GM10266 (cell line): Measurements from ENCODE around the gene WIPF3.
"Not testable (repeated sequence)": the region's sequence is repeated elsewhere in the genome, so short reads cannot be mapped to it uniquely, and the experiment has no call there.

Source experiments
- DNase-seq: peaks from one replicate; pipeline ENCODE4 v3.0.0; 2012; ENCODE audit errors: extremely low spot score
- CTCF ChIP-seq: IDR thresholded peaks from 2 replicates; pipeline ENCODE4 v1.5.1; 2012; ENCODE audit warnings: mild to moderate bottlenecking, low read depth; ENCODE audit not compliant: control insufficient read depth, insufficient read depth; ENCODE audit errors: missing control alignments

WIPF3 gene

DNA sequence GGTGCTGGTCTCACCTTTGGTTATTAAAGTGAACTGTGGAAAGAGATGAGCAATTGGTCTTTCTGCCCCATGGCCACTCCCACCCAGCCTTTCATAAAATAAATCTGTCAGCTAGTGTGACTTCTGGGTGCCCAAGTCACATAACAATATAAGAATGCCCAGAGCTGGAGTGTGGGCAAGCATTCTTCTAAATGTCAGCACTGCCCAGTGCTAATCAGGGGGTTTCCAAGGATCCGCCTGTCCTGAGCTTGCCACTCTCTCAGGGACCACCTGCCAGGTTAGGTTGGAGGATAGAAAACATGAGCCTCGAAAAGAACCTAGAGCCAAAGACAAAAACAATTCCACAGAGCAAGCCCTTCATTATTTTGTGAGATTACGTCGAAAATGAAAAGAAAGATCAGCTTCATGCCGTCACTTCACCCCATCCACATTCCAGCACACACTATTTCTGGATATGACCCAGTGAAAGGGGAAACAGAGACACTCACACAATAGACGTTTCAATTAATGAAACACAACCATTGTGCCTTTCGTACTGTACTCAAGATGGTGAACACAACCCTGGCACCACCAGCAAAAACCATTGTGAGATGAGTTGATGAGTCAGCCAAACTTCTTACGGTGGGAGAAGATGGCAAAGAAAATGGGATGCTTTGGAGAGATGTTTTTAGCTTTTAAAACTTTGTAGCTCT is 152.5 kb downstream of the WIPF3 start:
- no peak for TF ChIP-seq CTCF
- no peak for DNase-seq

DNA sequence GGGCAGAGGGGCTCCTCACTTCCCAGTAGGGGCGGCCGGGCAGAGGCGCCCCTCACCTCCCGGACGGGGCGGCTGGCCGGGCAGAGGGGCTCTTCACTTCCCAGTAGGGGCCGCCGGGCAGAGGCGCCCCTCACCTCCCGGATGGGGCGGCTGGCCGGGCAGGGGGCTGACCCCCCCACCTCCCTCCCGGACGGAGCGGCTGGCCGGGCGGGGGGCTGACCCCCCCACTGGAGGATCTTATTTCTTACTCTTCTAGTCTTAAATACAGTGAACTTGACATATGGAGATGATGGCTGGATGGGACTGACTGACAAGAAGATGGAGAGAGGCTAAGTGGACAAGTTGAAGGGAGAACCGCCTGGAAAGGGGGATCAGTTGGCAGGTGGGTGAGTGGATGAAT is 155.3 kb downstream of the WIPF3 start:
- DNase-seq = not testable (repeated sequence)

DNA sequence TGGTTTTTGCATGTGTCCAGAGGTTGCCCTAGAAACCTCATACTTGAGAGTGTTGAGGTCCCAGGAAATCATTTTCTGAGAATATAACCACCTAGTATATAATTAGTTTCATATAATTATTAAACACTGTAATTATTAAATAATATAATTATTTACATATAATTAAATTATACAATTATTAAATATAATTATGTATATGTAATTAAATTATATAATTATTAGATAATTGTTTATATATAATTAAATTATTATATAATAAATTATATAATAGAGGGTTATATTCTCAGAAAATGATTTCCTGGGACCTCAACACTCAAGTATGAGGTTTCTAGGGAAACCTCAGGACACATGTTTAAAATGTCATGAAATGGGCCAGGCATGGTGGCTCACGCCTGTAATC is 155.7 kb downstream of the WIPF3 start:
- DNase-seq = no peak
- TF ChIP-seq CTCF = no peak

DNA sequence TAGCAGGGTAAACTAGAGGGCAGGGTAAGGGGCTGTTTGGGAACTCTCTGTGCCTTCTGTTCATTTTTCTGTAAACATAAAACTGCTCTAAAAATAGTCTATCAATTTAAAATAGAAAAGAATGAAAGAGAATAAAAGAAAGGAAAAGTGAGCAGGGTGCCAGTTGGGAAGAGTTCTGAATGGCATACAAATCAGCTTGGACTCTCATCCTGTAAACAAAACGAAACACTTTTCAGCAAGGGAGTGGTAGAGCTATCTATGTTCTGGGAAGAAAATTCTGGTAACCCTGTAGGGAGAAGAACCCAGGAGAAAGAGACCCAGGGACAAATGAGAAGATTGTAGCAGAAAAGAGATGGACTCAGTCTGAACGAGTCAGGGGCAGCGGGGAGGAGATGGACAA is 158.7 kb downstream of the WIPF3 start:
- DNase-seq = no peak
- TF ChIP-seq CTCF = no peak
